SU-DHL-6 (cell line): Measurements from ENCODE around the gene CPEB3.

Experiments
- EZH2phosphoT487 ChIP-seq: fragments of 200-600 bp; sonication (generic), shearing (Covaris generic); conservative IDR thresholded peaks from 2 replicates; pipeline ENCODE4 v1.6.1; 2018; ENCODE audit warnings: mild to moderate bottlenecking, antibody characterized with exemption, low read length, moderate library complexity, mixed read lengths
- TF ChIP-seq, protein P1 (sequence below): fragments of 200-600 bp; sonication (generic); IDR thresholded peaks from one replicate; pipeline ENCODE4 v1.5.1; 2017; ENCODE audit warnings: antibody characterized with exemption, mild to moderate bottlenecking, low read length, moderate library complexity; ENCODE audit not compliant: insufficient read depth, poor library complexity, severe bottlenecking

DNA sequence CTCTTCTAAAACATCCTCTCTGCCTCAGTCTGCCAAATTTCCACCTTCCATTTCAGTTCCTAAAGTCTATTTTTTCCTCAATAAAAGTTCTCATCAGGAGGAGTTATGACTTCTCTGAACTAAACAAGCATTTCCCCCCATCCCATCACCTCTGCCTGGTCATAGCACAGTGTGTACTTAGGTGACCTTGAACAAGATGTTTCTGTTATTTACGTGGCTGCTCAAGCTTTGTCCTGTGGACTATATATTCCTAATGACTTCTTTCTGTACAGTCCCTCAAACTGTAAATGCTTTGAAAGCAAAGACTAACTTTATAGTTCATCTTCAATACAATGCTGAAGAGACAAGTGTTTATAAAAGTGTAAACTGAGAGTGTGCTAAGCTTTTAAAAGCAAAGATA is 166.9 kb downstream of the CPEB3 start:
- TF ChIP-seq, protein P1, sequence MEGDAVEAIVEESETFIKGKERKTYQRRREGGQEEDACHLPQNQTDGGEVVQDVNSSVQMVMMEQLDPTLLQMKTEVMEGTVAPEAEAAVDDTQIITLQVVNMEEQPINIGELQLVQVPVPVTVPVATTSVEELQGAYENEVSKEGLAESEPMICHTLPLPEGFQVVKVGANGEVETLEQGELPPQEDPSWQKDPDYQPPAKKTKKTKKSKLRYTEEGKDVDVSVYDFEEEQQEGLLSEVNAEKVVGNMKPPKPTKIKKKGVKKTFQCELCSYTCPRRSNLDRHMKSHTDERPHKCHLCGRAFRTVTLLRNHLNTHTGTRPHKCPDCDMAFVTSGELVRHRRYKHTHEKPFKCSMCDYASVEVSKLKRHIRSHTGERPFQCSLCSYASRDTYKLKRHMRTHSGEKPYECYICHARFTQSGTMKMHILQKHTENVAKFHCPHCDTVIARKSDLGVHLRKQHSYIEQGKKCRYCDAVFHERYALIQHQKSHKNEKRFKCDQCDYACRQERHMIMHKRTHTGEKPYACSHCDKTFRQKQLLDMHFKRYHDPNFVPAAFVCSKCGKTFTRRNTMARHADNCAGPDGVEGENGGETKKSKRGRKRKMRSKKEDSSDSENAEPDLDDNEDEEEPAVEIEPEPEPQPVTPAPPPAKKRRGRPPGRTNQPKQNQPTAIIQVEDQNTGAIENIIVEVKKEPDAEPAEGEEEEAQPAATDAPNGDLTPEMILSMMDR, result no peak
- no peak for TF ChIP-seq EZH2phosphoT487
